GM12878 (cell line): ENCODE data around the gene LRRC40. TPM values are rescaled to one million over a fixed set of nuclear protein-coding genes. Genes with fewer than 3 reads are reported as not detected.
A peak's percentile ranks its signal among the peaks of the same experiment; 100 is the strongest.

Experiments used
- ATAC-seq: fragments of 200-7000 bp; cut with Tn5 transposase; 3 replicates; pipeline ENCODE4 v1.9.1; 2020; ENCODE audit warnings: mild to moderate bottlenecking, moderate library complexity
- BruUV-seq: library from RNA; stranded (reverse); fragments of 400-500 nt; replicated peaks from 2 replicates; lab custom pipeline; 2021; lab: Mats Ljungman, UMichigan
- CTCF ChIA-PET: fragments of 300-600 bp; sonication (Branson Sonifier 250); formaldehyde crosslinking; extraction: SDS; loops from one replicate; lab custom pipeline; 2021; ENCODE audit warnings: inconsistent platforms; lab: Yijun Ruan, JAX
- POLR2A ChIA-PET: fragments of 350-600 bp; formaldehyde crosslinking; extraction: SDS; loops from one replicate; lab custom pipeline; 2021; ENCODE audit warnings: inconsistent platforms; lab: Charles Lee
- RAD21 ChIA-PET: fragments of 300-600 bp; sonication (Branson Sonifier 250); formaldehyde crosslinking; loops from one replicate; lab custom pipeline; 2023; ENCODE audit warnings: antibody characterized with exemption; ENCODE audit not compliant: unreplicated experiment; lab: Charles Lee
- SMC1A ChIA-PET: fragments of 300-600 bp; sonication (Branson Sonifier 250); formaldehyde crosslinking; loops from one replicate; lab custom pipeline; 2023; ENCODE audit not compliant: unreplicated experiment, uncharacterized antibody; lab: Charles Lee
- DNase-seq: peaks from one replicate; pipeline ENCODE4 v3.0.0-alpha.2; 2011; ENCODE audit warnings: low read depth, low spot score
- FAIRE-seq: peaks from 3 replicates; lab custom pipeline; 2011; peaks lifted over from hg19 to GRCh38; lab: Jason Lieb, UNC
- H2AFZ ChIP-seq: 2 replicates; pipeline ENCODE4 v1.6.0; 2011; ENCODE audit warnings: low read depth, low read length, control low read depth; ENCODE audit not compliant: control insufficient read depth
- H3K27ac ChIP-seq: 2 replicates; pipeline ENCODE4 v1.5.1; 2011; ENCODE audit warnings: control low read depth; ENCODE audit not compliant: control insufficient read depth, insufficient read depth
- H3K27me3 ChIP-seq, 2 experiments: replicated peaks in 1 of 2; 2 replicates each; pipeline versions ENCODE4 v1.6.0 to v1.6.1; 2011; ENCODE audit warnings: low read length in 1 of 2; ENCODE audit not compliant: control insufficient read depth in 2 of 2, insufficient read depth in 2 of 2
- H3K36me3 ChIP-seq, 2 experiments: 2 replicates each; pipeline ENCODE4 v1.5.1; 2011; ENCODE audit warnings: low read length in 1 of 2; ENCODE audit not compliant: control insufficient read depth in 2 of 2, insufficient read depth in 2 of 2
- H3K4me1 ChIP-seq: 2 replicates; pipeline ENCODE4 v1.6.1; 2011; ENCODE audit warnings: mild to moderate bottlenecking, low read length, moderate library complexity, mixed read lengths; ENCODE audit not compliant: control insufficient read depth, insufficient read depth
- H3K4me2 ChIP-seq: 2 replicates; pipeline ENCODE4 v1.6.0; 2011; ENCODE audit warnings: control low read depth; ENCODE audit not compliant: control insufficient read depth, insufficient read depth
- H3K4me3 ChIP-seq: fragments of 200-600 bp; sonication (generic); 2 replicates; pipeline ENCODE4 v1.5.1; 2016
- H3K79me2 ChIP-seq: 2 replicates; pipeline ENCODE4 v1.6.0; 2011; ENCODE audit warnings: low read length; ENCODE audit not compliant: control insufficient read depth, insufficient read depth
- H3K9ac ChIP-seq: 2 replicates; pipeline ENCODE4 v1.8.0; 2011; ENCODE audit warnings: low read length, control low read depth, mixed read lengths; ENCODE audit not compliant: control insufficient read depth, insufficient read depth
- H3K9me3 ChIP-seq: replicated peaks from 3 replicates; pipeline ENCODE4 v1.5.1; 2011; ENCODE audit warnings: mild to moderate bottlenecking, low read length; ENCODE audit not compliant: control insufficient read depth, insufficient read depth
- H4K20me1 ChIP-seq: 2 replicates; pipeline ENCODE4 v1.6.0; 2011; ENCODE audit not compliant: control insufficient read depth, insufficient read depth
- ATF3 ChIP-seq: IDR thresholded peaks from 2 replicates; pipeline ENCODE4 v1.6.1; 2011; ENCODE audit warnings: low read depth, mild to moderate bottlenecking, low read length, moderate library complexity, borderline replicate concordance; ENCODE audit errors: extremely low read depth
- CEBPB ChIP-seq, 2 experiments: fragments of 150-350 bp in 1 of 2; IDR thresholded peaks; 2 replicates each; pipeline ENCODE4 v1.6.1; 2012 to 2014; ENCODE audit warnings: low read depth in 2 of 2, low read length in 2 of 2, borderline replicate concordance in 1 of 2, inconsistent platforms in 1 of 2
- FOXK2 ChIP-seq: fragments of 450-650 bp; IDR thresholded peaks from 2 replicates; pipeline ENCODE4 v1.6.1; 2017; ENCODE audit warnings: mild to moderate bottlenecking, moderate library complexity
- MEF2A ChIP-seq: IDR thresholded peaks from 2 replicates; pipeline ENCODE4 v1.6.1; 2011; ENCODE audit warnings: low read depth, mild to moderate bottlenecking, low read length, moderate library complexity; ENCODE audit not compliant: insufficient read depth
- MLLT1 ChIP-seq: fragments of 450-650 bp; IDR thresholded peaks from 2 replicates; pipeline ENCODE4 v1.6.1; 2016; ENCODE audit warnings: mild to moderate bottlenecking
- NFYB ChIP-seq: IDR thresholded peaks from 2 replicates; pipeline ENCODE4 v1.6.1; 2011; ENCODE audit warnings: low read depth, mild to moderate bottlenecking, low read length, improper control_type of control experiment, moderate library complexity; ENCODE audit not compliant: insufficient read depth
- RELA ChIP-seq: fragments of 450-650 bp; IDR thresholded peaks from 2 replicates; pipeline ENCODE4 v1.8.0; 2014; ENCODE audit warnings: borderline replicate concordance; ENCODE audit not compliant: partially characterized antibody
- RFX5 ChIP-seq: IDR thresholded peaks from 2 replicates; pipeline ENCODE4 v1.6.1; 2011; ENCODE audit warnings: low read depth, low read length, improper control_type of control experiment
- SPI1 ChIP-seq: IDR thresholded peaks from 2 replicates; pipeline ENCODE4 v1.6.1; 2011; ENCODE audit warnings: low read depth, mild to moderate bottlenecking, low read length, moderate library complexity, borderline replicate concordance; ENCODE audit not compliant: insufficient read depth
- WRNIP1 ChIP-seq: IDR thresholded peaks from 2 replicates; pipeline ENCODE4 v1.6.1; 2011; ENCODE audit warnings: low read depth, low read length, improper control_type of control experiment, borderline replicate concordance
- WGBS: methylation state at CpG from one replicate; pipeline ENCODE4 v1.1.6; 2016; ENCODE audit warnings: low lambda C conversion rate; ENCODE audit not compliant: insufficient replicate concordance, insufficient coverage; ENCODE audit errors: missing lambda C conversion rate; 5-methylcytosine and 5-hydroxymethylcytosine counted together
- in situ Hi-C: fragments of 300-500 bp; cut with MboI; formaldehyde crosslinking; loops from 9 replicates; pipeline ENCODE4 v1.14.3; 2018; ENCODE audit warnings: mixed read lengths
- intact Hi-C: fragments of 100-400 bp; cut with micrococcal nuclease; formaldehyde crosslinking; loops from one replicate; pipeline ENCODE4 v1.14.2; 2022; ENCODE audit not compliant: unreplicated experiment
- polyA plus RNA-seq, 11 experiments: library from polyadenylated mRNA; depleted of rRNA in 4 of 11; unstranded in 6 of 11; stranded (reverse) in 5 of 11; fragments of >200 nt; fragmentation: Nextera tagmentation in 4 of 11; fragmentation: Illumina TruSeq in 1 of 11; extraction: Ambion mirVana in 4 of 11; extraction: Trizol in 1 of 11; gene quantifications; 1 replicate in 1 of 11; 2 replicates in 10 of 11; pipeline versions ENCODE4 v1.2.1 to v1.2.3, GENCODE V29; 2011 to 2016; ENCODE audit warnings: inconsistent platforms in 2 of 11, missing spikeins in 2 of 11, low read depth in 1 of 11
- total RNA-seq, 4 experiments: library from RNA; depleted of rRNA in 3 of 4; stranded (reverse); fragments of >200 nt in 3 of 4; fragmentation: Illumina TruSeq in 1 of 4; extraction: Trizol in 1 of 4; gene quantifications; 2 replicates each; pipeline versions ENCODE4 v1.2.1 to v1.2.3, GENCODE V29; 2013 to 2021
- TF ChIP-seq, protein P1 (sequence below): fragments of 450-650 bp; IDR thresholded peaks from 2 replicates; pipeline ENCODE4 v1.6.1; 2017; ENCODE audit warnings: mild to moderate bottlenecking
- TF ChIP-seq, protein P2 (sequence below): IDR thresholded peaks from 2 replicates; pipeline ENCODE4 v1.6.1; 2012; ENCODE audit warnings: low read depth, low read length, improper control_type of control experiment
- TF ChIP-seq, protein P3 (sequence below): fragments of 150-350 bp; IDR thresholded peaks from 2 replicates; pipeline ENCODE4 v1.6.1; 2016; ENCODE audit warnings: low read depth, low read length
- TF ChIP-seq, protein P4 (sequence below): IDR thresholded peaks from 2 replicates; pipeline ENCODE4 v1.6.1; 2011; ENCODE audit warnings: low read depth, low read length, improper control_type of control experiment, borderline replicate concordance

LRRC40 gene
- total and polyA plus RNA-seq, 10 of the 15 experiments (the other 5 are each of a cell fraction or from before 2014, with no cell fraction given): 19.5 to 44.3 (median 30.9) TPM

GRCh38 chr1:70153739-70154138 lies 51.6 kb downstream of the LRRC40 start:
- Histone ChIP-seq H3K4me3 (no peak overlapping the region), H3K4me1 (no peaks in the 10 kb centered on the region), H3K27me3 (no peaks in the 10 kb centered on the region)
- RAD21 ChIA-PET: no interaction called here
- in situ Hi-C loops: no loop called here
- DNase-seq: no peak
- SMC1A ChIA-PET: no interaction called here
- TF ChIP-seq RFX5 (no peak), FOXK2 (no peak), MEF2A (no peak), WRNIP1 (no peak), SPI1 (no peak), MLLT1 (no peak), NFYB (no peak), ATF3 (no peak), CEBPB (IDR thresholded peaks at IDR 0.05; ENCODE audit: borderline replicate concordance in 1 of 2, low read depth in 2 of 2, low read length in 2 of 2) (no peak), RELA (no peak)
- TF ChIP-seq, protein P1, sequence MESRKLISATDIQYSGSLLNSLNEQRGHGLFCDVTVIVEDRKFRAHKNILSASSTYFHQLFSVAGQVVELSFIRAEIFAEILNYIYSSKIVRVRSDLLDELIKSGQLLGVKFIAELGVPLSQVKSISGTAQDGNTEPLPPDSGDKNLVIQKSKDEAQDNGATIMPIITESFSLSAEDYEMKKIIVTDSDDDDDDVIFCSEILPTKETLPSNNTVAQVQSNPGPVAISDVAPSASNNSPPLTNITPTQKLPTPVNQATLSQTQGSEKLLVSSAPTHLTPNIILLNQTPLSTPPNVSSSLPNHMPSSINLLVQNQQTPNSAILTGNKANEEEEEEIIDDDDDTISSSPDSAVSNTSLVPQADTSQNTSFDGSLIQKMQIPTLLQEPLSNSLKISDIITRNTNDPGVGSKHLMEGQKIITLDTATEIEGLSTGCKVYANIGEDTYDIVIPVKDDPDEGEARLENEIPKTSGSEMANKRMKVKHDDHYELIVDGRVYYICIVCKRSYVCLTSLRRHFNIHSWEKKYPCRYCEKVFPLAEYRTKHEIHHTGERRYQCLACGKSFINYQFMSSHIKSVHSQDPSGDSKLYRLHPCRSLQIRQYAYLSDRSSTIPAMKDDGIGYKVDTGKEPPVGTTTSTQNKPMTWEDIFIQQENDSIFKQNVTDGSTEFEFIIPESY: no peak
- TF ChIP-seq, protein P2, sequence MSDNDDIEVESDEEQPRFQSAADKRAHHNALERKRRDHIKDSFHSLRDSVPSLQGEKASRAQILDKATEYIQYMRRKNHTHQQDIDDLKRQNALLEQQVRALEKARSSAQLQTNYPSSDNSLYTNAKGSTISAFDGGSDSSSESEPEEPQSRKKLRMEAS: no peak
- TF ChIP-seq, protein P3, sequence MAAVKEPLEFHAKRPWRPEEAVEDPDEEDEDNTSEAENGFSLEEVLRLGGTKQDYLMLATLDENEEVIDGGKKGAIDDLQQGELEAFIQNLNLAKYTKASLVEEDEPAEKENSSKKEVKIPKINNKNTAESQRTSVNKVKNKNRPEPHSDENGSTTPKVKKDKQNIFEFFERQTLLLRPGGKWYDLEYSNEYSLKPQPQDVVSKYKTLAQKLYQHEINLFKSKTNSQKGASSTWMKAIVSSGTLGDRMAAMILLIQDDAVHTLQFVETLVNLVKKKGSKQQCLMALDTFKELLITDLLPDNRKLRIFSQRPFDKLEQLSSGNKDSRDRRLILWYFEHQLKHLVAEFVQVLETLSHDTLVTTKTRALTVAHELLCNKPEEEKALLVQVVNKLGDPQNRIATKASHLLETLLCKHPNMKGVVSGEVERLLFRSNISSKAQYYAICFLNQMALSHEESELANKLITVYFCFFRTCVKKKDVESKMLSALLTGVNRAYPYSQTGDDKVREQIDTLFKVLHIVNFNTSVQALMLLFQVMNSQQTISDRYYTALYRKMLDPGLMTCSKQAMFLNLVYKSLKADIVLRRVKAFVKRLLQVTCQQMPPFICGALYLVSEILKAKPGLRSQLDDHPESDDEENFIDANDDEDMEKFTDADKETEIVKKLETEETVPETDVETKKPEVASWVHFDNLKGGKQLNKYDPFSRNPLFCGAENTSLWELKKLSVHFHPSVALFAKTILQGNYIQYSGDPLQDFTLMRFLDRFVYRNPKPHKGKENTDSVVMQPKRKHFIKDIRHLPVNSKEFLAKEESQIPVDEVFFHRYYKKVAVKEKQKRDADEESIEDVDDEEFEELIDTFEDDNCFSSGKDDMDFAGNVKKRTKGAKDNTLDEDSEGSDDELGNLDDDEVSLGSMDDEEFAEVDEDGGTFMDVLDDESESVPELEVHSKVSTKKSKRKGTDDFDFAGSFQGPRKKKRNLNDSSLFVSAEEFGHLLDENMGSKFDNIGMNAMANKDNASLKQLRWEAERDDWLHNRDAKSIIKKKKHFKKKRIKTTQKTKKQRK: no peak
- TF ChIP-seq, protein P4, sequence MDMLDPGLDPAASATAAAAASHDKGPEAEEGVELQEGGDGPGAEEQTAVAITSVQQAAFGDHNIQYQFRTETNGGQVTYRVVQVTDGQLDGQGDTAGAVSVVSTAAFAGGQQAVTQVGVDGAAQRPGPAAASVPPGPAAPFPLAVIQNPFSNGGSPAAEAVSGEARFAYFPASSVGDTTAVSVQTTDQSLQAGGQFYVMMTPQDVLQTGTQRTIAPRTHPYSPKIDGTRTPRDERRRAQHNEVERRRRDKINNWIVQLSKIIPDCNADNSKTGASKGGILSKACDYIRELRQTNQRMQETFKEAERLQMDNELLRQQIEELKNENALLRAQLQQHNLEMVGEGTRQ: no peak
- TF ChIP-seq, all 136 proteins: peak for 0
- FAIRE-seq (no peak), ATAC-seq (peak; percentile 46; the same call in 2 of the 3 replicates)
- H4K20me1 ChIP-seq: no peaks in the 10 kb centered on the region
- ChIA-PET POLR2A (interaction anchor here (0.6 kb wide), 1 partner anchor 130 kb away, joined by 3 read pairs; no protein-coding TSS in a partner anchor), CTCF (interaction anchor here (1.1 to 1.7 kb wide), 3 partner anchors 10 to 20 kb away, joined by 4 to 7 read pairs (median 4); no protein-coding TSS in a partner anchor)
- H3K4me2 ChIP-seq: no peak overlapping the region
- no peaks in the 10 kb centered on the region for H3K79me2 ChIP-seq
- no peak overlapping the region for H2AFZ ChIP-seq
- BruUV-seq: no TSS peak
- intact Hi-C loops: no loop called here
- H3K27ac ChIP-seq: no peak overlapping the region
- H3K9me3 ChIP-seq: no peaks in the 10 kb centered on the region
- WGBS: 97% methylated on average over 3 of the region's 3 CpGs
- no peak overlapping the region for H3K9ac ChIP-seq
- H3K36me3 ChIP-seq: no peaks in the 10 kb centered on the region; a peak in 1 of 4 replicates
